ENCODE results near the gene RGL4.

The RGL4 gene

GRCh38 chr22:23713696-23714595, 23.1 kb downstream of the RGL4 start:
- TF ChIP-seq BHLHE40 (IDR thresholded peaks at IDR 0.05; ENCODE audit: borderline replicate concordance) = no peak
- no peak for TF ChIP-seq ELF4 (IDR thresholded peaks at IDR 0.05)
- TF ChIP-seq HDGF (IDR thresholded peaks at IDR 0.05; ENCODE audit: borderline replicate concordance) = no peak
- no peak for TF ChIP-seq ARNT (IDR thresholded peaks at IDR 0.05)
- TF ChIP-seq, protein P1, sequence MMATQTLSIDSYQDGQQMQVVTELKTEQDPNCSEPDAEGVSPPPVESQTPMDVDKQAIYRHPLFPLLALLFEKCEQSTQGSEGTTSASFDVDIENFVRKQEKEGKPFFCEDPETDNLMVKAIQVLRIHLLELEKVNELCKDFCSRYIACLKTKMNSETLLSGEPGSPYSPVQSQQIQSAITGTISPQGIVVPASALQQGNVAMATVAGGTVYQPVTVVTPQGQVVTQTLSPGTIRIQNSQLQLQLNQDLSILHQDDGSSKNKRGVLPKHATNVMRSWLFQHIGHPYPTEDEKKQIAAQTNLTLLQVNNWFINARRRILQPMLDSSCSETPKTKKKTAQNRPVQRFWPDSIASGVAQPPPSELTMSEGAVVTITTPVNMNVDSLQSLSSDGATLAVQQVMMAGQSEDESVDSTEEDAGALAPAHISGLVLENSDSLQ (IDR thresholded peaks at IDR 0.05) = no peak
- no peak for TF ChIP-seq L3MBTL2 (conservative IDR thresholded peaks at IDR 0.05)
- TF ChIP-seq ZNF384 (IDR thresholded peaks at IDR 0.05) = no peak
- no peak for TF ChIP-seq LEF1 (IDR thresholded peaks at IDR 0.05; ENCODE audit: borderline replicate concordance)
- no peak for TF ChIP-seq NFRKB (IDR thresholded peaks at IDR 0.05)
- no peak for TF ChIP-seq TARDBP (IDR thresholded peaks at IDR 0.05)
- no peak for TF ChIP-seq CTBP1 (IDR thresholded peaks at IDR 0.05; ENCODE audit: borderline replicate concordance)
- TF ChIP-seq FOXA1 (IDR thresholded peaks at IDR 0.05) = no peak
- no peak for TF ChIP-seq FOXM1 (IDR thresholded peaks at IDR 0.05; ENCODE audit: borderline replicate concordance)
- no peak for TF ChIP-seq SP1 (IDR thresholded peaks at IDR 0.05)
- no peak for TF ChIP-seq FOXK2 (IDR thresholded peaks at IDR 0.05)
- no peak for TF ChIP-seq SUZ12 (IDR thresholded peaks at IDR 0.05)
- no peak for DNase-seq (ENCODE audit: extremely low spot score)
- CTCF ChIA-PET = interaction anchor here (0.5 kb wide), 1 partner anchor 144 kb away, joined by 4 read pairs; no protein-coding TSS in a partner anchor
- POLR2A ChIA-PET = interaction anchor here (0.7 kb wide), 1 partner anchor 53 kb away, joined by 3 read pairs; no protein-coding TSS in a partner anchor

- no peak for DNase-seq (ENCODE audit: extremely low spot score)
- CTCF ChIA-PET = no interaction called here
- TF ChIP-seq ARNT (IDR thresholded peaks at IDR 0.05) = no peak
- no peak for TF ChIP-seq LEF1 (IDR thresholded peaks at IDR 0.05; ENCODE audit: borderline replicate concordance)
- TF ChIP-seq L3MBTL2 (conservative IDR thresholded peaks at IDR 0.05) = no peak
- TF ChIP-seq FOXM1 (IDR thresholded peaks at IDR 0.05; ENCODE audit: borderline replicate concordance) = no peak
- TF ChIP-seq, protein P1 (IDR thresholded peaks at IDR 0.05) = no peak
- TF ChIP-seq ZNF384 (IDR thresholded peaks at IDR 0.05) = no peak
- TF ChIP-seq CTBP1 (IDR thresholded peaks at IDR 0.05; ENCODE audit: borderline replicate concordance) = no peak
- TF ChIP-seq FOXK2 (IDR thresholded peaks at IDR 0.05) = no peak
- no peak for TF ChIP-seq HDGF (IDR thresholded peaks at IDR 0.05; ENCODE audit: borderline replicate concordance)
- TF ChIP-seq TARDBP (IDR thresholded peaks at IDR 0.05) = no peak
- POLR2A ChIA-PET = no interaction called here
These were observed 24.1 kb downstream of the RGL4 start for GRCh38 chr22:23714596-23715578.

DNA sequence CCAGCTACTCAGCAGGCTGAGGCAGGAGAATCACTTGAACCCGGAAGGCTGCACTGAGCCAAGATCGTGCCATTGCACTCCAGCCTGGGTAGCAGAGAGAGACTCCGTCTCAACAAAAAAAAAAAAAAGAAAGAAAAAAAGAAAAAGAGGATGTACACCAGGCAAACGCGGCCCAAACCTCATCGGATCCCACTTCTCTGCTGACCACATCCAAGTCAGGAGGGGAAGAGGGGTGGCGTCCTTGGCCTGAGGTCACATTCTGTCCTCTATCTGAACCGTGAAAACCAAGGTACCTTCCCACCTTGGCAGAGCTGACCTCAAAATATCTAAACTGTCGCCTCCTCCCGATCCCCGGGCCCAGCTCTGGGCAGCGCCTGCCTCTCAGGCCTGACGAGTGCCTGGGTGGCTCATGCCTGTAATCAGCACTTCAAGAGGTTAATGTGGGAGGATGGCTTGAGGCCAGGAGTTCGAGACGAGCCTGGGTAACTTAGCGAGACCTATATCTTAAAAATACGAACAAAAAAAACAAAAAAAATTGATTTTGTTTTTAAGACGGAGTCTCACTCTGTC, 25.1 kb downstream of the RGL4 start:
- CTCF ChIA-PET = no interaction called here
- POLR2A ChIA-PET = no interaction called here
- TF ChIP-seq ELF4 (IDR thresholded peaks at IDR 0.05) = no peak
- TF ChIP-seq, protein P1 (IDR thresholded peaks at IDR 0.05) = no peak
- no peak for DNase-seq (ENCODE audit: extremely low spot score)

DNA sequence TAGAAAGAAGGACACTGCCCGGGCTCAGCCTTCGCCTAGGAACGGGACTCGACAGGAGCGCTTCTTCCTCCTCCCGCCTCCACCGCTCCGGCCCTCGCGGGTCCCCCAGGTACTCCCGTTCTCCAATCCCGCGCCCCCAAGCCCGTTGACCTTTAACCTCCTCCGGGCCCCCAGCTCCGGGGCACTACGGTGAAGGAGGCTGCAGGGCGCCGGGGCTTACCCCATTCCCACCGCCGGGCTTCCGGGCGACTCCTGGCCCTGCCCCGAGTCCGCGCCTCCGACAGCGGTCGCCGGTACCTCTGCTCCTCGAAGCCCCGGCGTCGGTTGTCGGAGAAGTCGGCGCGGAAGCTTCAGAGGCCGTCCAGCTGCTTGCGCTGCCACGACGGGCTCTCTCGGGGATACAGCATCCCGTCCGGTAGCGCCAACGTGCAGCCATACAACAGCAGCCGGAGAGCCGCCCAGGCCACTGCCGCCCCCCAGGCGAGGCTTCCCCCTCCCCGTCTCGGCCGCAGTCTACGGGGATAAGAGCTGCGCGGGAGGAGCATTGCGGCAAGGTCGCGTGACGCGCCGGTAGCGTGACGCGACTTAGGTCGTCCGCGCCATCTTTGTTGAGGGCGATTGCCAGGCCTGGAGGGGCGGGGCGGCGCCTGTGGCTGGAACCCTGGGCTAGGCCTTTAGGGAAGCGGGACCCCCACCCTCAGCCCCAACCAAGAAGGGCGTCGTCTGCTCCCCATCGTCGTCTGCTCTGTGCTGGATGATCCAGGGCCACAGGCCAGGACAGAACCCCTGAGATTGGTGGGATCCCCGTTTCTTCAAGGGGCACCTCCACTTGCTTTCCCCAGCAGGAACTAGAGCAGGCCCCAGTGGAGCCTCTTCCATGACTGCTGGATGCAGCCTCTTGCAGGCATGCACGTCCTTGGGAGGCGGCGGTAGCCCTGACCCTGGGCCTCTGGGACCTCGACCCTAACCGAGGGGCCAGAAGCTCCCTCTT, 26.3 kb downstream of the RGL4 start:
- CTCF ChIA-PET = interaction anchor here (0.7 kb wide), 1 partner anchor 9 kb away, joined by 3 read pairs; no protein-coding TSS in a partner anchor
- TF ChIP-seq HDGF (IDR thresholded peaks at IDR 0.05; ENCODE audit: borderline replicate concordance) = peak; percentile 91; the same call in 1 of the 2 replicates
- TF ChIP-seq L3MBTL2 (conservative IDR thresholded peaks at IDR 0.05) = peak; percentile 97
- TF ChIP-seq SUZ12 (IDR thresholded peaks at IDR 0.05) = no peak
- TF ChIP-seq LEF1 (IDR thresholded peaks at IDR 0.05; ENCODE audit: borderline replicate concordance) = no peak
- TF ChIP-seq ARNT (IDR thresholded peaks at IDR 0.05) = 0 out of 2 replicates have a peak, but pooled peaks have one; percentile 30
- TF ChIP-seq FOXM1 (IDR thresholded peaks at IDR 0.05; ENCODE audit: borderline replicate concordance) = peak; percentile 77; the same call in 1 of the 2 replicates
- TF ChIP-seq SP1 (IDR thresholded peaks at IDR 0.05) = no peak
- peak; percentile 29; the same call in 1 of the 2 replicates for TF ChIP-seq ELF4 (IDR thresholded peaks at IDR 0.05)
- POLR2A ChIA-PET = interaction anchor here (0.6 to 1.8 kb wide), 9 partner anchors 10 to 197 kb away, joined by 3 to 10 read pairs (median 4); partner anchors contain the start of gene ZNF70

More for the DNA sequence above, 26.3 kb downstream of the RGL4 start:
- DNase-seq (ENCODE audit: extremely low spot score) = peak; percentile 97

Measured in HEK293T (cell line).